ENCODE data around the gene GJD3.

DNA sequence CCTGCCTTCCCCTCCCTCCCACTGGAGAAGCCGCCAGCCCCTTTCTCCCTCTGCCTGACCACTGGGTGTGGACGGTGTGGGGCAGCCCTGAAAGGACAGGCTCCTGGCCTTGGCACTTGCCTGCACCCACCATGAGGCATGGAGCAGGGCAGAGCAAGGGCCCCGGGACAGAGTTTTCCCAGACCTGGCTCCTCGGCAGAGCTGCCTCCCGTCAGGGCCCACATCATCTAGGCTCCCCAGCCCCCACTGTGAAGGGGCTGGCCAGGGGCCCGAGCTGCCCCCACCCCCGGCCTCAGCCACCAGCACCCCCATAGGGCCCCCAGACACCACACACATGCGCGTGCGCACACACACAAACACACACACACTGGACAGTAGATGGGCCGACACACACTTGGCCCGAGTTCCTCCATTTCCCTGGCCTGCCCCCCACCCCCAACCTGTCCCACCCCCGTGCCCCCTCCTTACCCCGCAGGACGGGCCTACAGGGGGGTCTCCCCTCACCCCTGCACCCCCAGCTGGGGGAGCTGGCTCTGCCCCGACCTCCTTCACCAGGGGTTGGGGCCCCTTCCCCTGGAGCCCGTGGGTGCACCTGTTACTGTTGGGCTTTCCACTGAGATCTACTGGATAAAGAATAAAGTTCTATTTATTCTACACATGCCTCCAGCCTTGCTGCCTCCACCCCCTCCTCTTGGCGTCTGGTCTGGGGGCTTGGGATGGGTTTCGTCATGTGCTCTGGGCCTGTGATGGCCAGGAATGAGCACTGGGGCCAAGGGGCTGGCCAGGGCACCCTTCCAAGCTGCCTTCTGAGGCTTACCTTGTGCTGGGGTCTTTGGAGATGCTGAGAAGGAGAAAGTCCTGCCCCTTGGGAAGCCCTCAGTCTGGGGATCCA, 7.3 kb downstream of the GJD3 start:
- TF ChIP-seq GTF2F1 (IDR thresholded peaks at IDR 0.05; ENCODE audit: low read depth, low read length) = no peak
- TF ChIP-seq, protein P1, sequence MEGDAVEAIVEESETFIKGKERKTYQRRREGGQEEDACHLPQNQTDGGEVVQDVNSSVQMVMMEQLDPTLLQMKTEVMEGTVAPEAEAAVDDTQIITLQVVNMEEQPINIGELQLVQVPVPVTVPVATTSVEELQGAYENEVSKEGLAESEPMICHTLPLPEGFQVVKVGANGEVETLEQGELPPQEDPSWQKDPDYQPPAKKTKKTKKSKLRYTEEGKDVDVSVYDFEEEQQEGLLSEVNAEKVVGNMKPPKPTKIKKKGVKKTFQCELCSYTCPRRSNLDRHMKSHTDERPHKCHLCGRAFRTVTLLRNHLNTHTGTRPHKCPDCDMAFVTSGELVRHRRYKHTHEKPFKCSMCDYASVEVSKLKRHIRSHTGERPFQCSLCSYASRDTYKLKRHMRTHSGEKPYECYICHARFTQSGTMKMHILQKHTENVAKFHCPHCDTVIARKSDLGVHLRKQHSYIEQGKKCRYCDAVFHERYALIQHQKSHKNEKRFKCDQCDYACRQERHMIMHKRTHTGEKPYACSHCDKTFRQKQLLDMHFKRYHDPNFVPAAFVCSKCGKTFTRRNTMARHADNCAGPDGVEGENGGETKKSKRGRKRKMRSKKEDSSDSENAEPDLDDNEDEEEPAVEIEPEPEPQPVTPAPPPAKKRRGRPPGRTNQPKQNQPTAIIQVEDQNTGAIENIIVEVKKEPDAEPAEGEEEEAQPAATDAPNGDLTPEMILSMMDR (IDR thresholded peaks at IDR 0.05 in 2 of 3, conservative IDR thresholded peaks at IDR 0.05 in 1 of 3; ENCODE audit: insufficient read depth in 2 of 3, low read depth in 1 of 3, low read length in 3 of 3) = no peak
- no peak for TF ChIP-seq BRCA1 (IDR thresholded peaks at IDR 0.05)
- no peak for TF ChIP-seq BRCA1 (CRISPR knock-in tag; IDR thresholded peaks at IDR 0.05)

Measured in K562 (cell line).